Measurements from ENCODE around the gene GRID1.

DNA sequence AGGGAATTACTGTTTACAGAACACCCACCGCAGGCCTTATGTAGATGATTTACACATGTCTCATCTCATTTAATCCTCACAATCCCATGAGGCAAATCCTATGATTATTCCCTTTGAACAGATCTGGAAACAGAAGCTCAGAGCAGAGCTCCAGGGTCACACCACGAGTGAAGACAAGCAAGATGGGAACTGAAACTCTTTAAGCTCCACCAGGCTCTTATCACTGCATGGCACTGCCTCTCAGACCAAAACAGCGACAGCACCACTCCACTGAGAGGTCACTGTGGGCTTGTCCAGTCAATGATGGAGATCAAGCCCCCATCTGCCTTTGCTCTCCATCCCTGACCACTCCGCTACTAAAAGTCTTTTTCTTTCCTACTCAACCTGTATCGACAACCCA is 5.9 kb downstream of the GRID1 start:
- TF ChIP-seq CTCF (optimal IDR thresholded peaks at IDR 0.05 in 1 of 3, IDR thresholded peaks at IDR 0.05 in 1 of 3, conservative IDR thresholded peaks at IDR 0.05 in 1 of 3; ENCODE audit: extremely low read depth in 1 of 3, insufficient read depth in 2 of 3, low read length in 3 of 3) (no peak), EZH2 (IDR thresholded peaks at IDR 0.05; ENCODE audit: low read length) (no peak)
